WTC11 (cell line): Measurements from ENCODE around the gene LCNL1. TPM values are rescaled to one million over a fixed set of nuclear protein-coding genes. Genes with fewer than 3 reads are reported as not detected.
A peak's percentile ranks its signal among the peaks of the same experiment; 100 is the strongest.

Experiments used
- ATAC-seq: fragments of 200-7000 bp; cut with Tn5 transposase; 2 replicates; pipeline ENCODE4 v1.10.0; 2021; ENCODE audit warnings: mild to moderate bottlenecking, moderate library complexity
- CTCF ChIA-PET: fragments of 300-600 bp; sonication (Branson Sonifier 250); formaldehyde crosslinking; loops from one replicate; lab custom pipeline; 2021; ENCODE audit warnings: antibody characterized with exemption; lab: Charles Lee
- POLR2A ChIA-PET: fragments of 350-600 bp; sonication (Branson Sonifier 250); formaldehyde crosslinking; loops from one replicate; lab custom pipeline; 2021; ENCODE audit warnings: antibody characterized with exemption; lab: Charles Lee
- DNase-seq: peaks from one replicate; pipeline ENCODE4 v3.0.0; 2021; ENCODE audit warnings: low spot score
- H3K27ac Mint-ChIP-seq: 2 replicates; pipeline ENCODE4 v1.8.0; 2021; ENCODE audit warnings: mixed read lengths
- H3K27me3 Mint-ChIP-seq: 2 replicates; pipeline ENCODE4 v1.8.0; 2021; ENCODE audit warnings: low read depth, mild to moderate bottlenecking, moderate library complexity, mixed read lengths
- H3K36me3 Mint-ChIP-seq: 2 replicates; pipeline ENCODE4 v1.8.0; 2021; ENCODE audit warnings: mixed read lengths
- H3K4me1 Mint-ChIP-seq: 2 replicates; pipeline ENCODE4 v1.8.0; 2022; ENCODE audit warnings: mixed read lengths
- H3K4me3 Mint-ChIP-seq: 2 replicates; pipeline ENCODE4 v1.8.0; 2021; ENCODE audit warnings: mild to moderate bottlenecking, moderate library complexity, mixed read lengths
- H3K9me3 Mint-ChIP-seq: 2 replicates; pipeline ENCODE4 v1.8.0; 2021; ENCODE audit warnings: mixed read lengths
- ETV6 ChIP-seq: sonication (generic); formaldehyde crosslinking; IDR thresholded peaks from 2 replicates; pipeline ENCODE4 v1.8.1; 2022; ENCODE audit warnings: mild to moderate bottlenecking, missing genetic modification reagents
- FOXP1 ChIP-seq: sonication (generic); formaldehyde crosslinking; IDR thresholded peaks from 2 replicates; pipeline ENCODE4 v1.8.0; 2022; ENCODE audit warnings: missing genetic modification reagents, mild to moderate bottlenecking, moderate library complexity, borderline replicate concordance
- GABPB1 ChIP-seq: sonication (generic); formaldehyde crosslinking; IDR thresholded peaks from 2 replicates; pipeline ENCODE4 v1.8.1; 2023; ENCODE audit warnings: mild to moderate bottlenecking, missing genetic modification reagents
- GTF2I ChIP-seq: fragments of 250-450 bp; sonication (Bioruptor Pico); conservative IDR thresholded peaks from 2 replicates; pipeline ENCODE4 v1.4.0; 2021; ENCODE audit warnings: mild to moderate bottlenecking
- IRF2 ChIP-seq: sonication (generic); formaldehyde crosslinking; IDR thresholded peaks from 2 replicates; pipeline ENCODE4 v1.8.0; 2022; ENCODE audit warnings: low read depth, missing genetic modification reagents, borderline replicate concordance
- SMAD3 ChIP-seq: sonication (generic); formaldehyde crosslinking; IDR thresholded peaks from 2 replicates; pipeline ENCODE4 v1.8.0; 2022; ENCODE audit warnings: missing genetic modification reagents, mild to moderate bottlenecking, borderline replicate concordance
- SP1 ChIP-seq: sonication (generic); formaldehyde crosslinking; conservative IDR thresholded peaks from 2 replicates; pipeline ENCODE4 v1.8.1; 2022; ENCODE audit warnings: missing genetic modification reagents
- ZNF121 ChIP-seq: sonication (generic); formaldehyde crosslinking; IDR thresholded peaks from 2 replicates; pipeline ENCODE4 v1.8.0; 2023; ENCODE audit warnings: missing genetic modification reagents
- ZNF138 ChIP-seq: sonication (generic); formaldehyde crosslinking; conservative IDR thresholded peaks from 2 replicates; pipeline ENCODE4 v1.8.1; 2022; ENCODE audit warnings: mild to moderate bottlenecking, moderate library complexity, missing genetic modification reagents
- ZNF232 ChIP-seq: sonication (generic); formaldehyde crosslinking; IDR thresholded peaks from 2 replicates; pipeline ENCODE4 v1.8.0; 2022; ENCODE audit warnings: mild to moderate bottlenecking, missing genetic modification reagents
- ZNF317 ChIP-seq: sonication (generic); formaldehyde crosslinking; IDR thresholded peaks from 2 replicates; pipeline ENCODE4 v1.8.1; 2023; ENCODE audit warnings: low read depth, mild to moderate bottlenecking, moderate library complexity, missing genetic modification reagents, borderline replicate concordance
- total RNA-seq: library from RNA; stranded (reverse); gene quantifications from 3 replicates; pipeline ENCODE4 v1.2.3, GENCODE V29; 2021
- TF ChIP-seq, protein P1 (sequence below): fragments of 250-450 bp; sonication (Bioruptor Pico); IDR thresholded peaks from 2 replicates; pipeline ENCODE4 v2.1.2; 2022; ENCODE audit warnings: mild to moderate bottlenecking, moderate library complexity
- TF ChIP-seq, protein P2 (sequence below): sonication (generic); formaldehyde crosslinking; IDR thresholded peaks from 2 replicates; pipeline ENCODE4 v1.8.1; 2023; ENCODE audit warnings: mild to moderate bottlenecking, moderate library complexity, missing genetic modification reagents
- TF ChIP-seq, protein P3 (sequence below): sonication (generic); formaldehyde crosslinking; IDR thresholded peaks from 2 replicates; pipeline ENCODE4 v1.8.1; 2023; ENCODE audit warnings: mild to moderate bottlenecking, missing genetic modification reagents, moderate library complexity
- TF ChIP-seq, protein P4 (sequence below): fragments of 250-450 bp; sonication (Bioruptor Pico); IDR thresholded peaks from 2 replicates; pipeline ENCODE4 v1.8.0; 2021; ENCODE audit warnings: mild to moderate bottlenecking
- TF ChIP-seq, protein P5 (sequence below): sonication (generic); formaldehyde crosslinking; IDR thresholded peaks from 2 replicates; pipeline ENCODE4 v1.8.0; 2023; ENCODE audit warnings: mild to moderate bottlenecking, missing genetic modification reagents
- TF ChIP-seq, protein P6 (sequence below): fragments of 250-450 bp; sonication (Bioruptor Pico); IDR thresholded peaks from 2 replicates; pipeline ENCODE4 v1.9.0; 2021; ENCODE audit warnings: mild to moderate bottlenecking

LCNL1 gene
- total RNA-seq, 1 experiment from 2014 or later, result 0.50 TPM

DNA sequence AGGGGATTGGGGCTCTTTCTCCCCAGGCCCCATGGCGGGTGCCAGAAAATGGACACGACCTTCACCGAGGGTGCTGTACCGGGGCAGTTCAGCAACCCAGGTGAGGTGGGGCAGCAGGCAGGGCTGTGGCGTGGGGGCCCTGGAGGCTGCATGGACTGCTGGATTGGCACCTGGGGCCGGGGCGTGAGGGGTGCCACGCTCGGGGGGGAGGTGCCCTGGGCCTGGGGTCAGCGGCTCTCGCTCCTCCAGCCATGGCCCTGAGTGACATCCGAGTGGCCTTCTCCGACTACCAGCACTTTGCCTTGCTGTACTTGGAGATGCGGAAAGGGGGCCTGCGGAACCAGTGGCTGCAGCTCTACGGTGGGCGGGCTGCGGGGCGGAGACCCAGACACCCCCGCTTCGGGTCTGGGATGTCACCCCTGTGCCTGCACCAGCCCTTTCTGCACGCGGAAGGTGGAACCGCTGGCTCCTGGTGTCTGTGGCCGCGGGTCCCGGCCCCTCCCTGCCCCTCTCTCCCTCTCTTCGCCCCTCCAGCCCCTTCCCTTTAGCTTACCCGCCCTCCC is 1.8 kb downstream of the LCNL1 start:
- H3K27me3 Mint-ChIP-seq, result peaks cover 34% of the 10 kb centered on the region
- no peaks in the 10 kb centered on the region for H3K4me1 Mint-ChIP-seq
- ATAC-seq, result peak; percentile 53
- H3K27ac Mint-ChIP-seq, result no peak overlapping the region
- TF ChIP-seq FOXP1 (no peak), ZNF121 (no peak), ETV6 (CRISPR knock-in tag) (no peak), ZNF317 (CRISPR knock-in tag) (no peak), ZNF138 (no peak)
- TF ChIP-seq, protein P1, sequence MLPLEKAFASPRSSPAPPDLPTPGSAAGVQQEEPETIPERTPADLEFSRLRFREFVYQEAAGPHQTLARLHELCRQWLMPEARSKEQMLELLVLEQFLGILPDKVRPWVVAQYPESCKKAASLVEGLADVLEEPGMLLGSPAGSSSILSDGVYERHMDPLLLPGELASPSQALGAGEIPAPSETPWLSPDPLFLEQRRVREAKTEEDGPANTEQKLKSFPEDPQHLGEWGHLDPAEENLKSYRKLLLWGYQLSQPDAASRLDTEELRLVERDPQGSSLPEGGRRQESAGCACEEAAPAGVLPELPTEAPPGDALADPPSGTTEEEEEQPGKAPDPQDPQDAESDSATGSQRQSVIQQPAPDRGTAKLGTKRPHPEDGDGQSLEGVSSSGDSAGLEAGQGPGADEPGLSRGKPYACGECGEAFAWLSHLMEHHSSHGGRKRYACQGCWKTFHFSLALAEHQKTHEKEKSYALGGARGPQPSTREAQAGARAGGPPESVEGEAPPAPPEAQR (CRISPR knock-in tag), result no peak
- peak overlapping the region; percentile 49; the same call in 1 of the 2 replicates for H3K4me3 Mint-ChIP-seq
- no peaks in the 10 kb centered on the region for H3K9me3 Mint-ChIP-seq
- DNase-seq, result peak; percentile 49
- no peaks in the 10 kb centered on the region for H3K36me3 Mint-ChIP-seq
- POLR2A ChIA-PET, result interaction anchor here (0.6 to 1.2 kb wide), 3 partner anchors 37 to 103 kb away, joined by 3 to 5 read pairs (median 4); no protein-coding TSS in a partner anchor
- CTCF ChIA-PET, result interaction anchor here (0.7 to 3.2 kb wide), 12 partner anchors 9 to 184 kb away, joined by 3 to 24 read pairs (median 4); no protein-coding TSS in a partner anchor

DNA sequence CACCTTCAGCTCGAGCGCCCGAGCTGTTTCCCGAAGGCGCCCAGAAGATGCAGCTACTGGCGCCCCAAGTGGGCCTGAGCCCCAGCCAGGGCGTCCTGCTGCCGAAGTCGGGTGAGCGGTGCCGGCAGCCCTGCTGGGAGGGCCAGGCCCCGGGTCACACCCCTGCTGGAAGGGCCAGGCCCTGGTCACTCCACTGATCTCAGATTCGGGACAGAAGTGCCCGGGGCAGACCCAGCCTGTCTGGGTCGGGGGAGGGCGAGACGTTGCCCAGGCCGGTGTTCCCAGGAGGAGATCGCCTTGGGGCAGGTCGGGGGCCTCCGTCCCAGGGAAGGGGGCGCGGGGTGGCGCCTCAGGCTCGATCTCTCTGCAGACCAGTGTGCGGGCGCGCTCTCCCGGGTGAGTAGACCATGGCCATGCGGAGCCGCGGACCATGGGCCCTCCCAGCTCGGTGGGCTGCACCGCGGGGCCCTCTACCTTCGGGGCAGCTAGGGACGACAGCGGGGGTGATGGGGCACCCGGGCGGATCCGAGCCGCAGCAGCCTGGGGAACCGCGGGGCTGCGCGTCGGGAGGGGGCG is 2.3 kb downstream of the LCNL1 start:
- CTCF ChIA-PET, result interaction anchor here (0.6 to 3.2 kb wide), 14 partner anchors 10 to 476 kb away, joined by 3 to 24 read pairs (median 4); partner anchors contain the start of gene CLIC3
- DNase-seq, result no peak

DNA sequence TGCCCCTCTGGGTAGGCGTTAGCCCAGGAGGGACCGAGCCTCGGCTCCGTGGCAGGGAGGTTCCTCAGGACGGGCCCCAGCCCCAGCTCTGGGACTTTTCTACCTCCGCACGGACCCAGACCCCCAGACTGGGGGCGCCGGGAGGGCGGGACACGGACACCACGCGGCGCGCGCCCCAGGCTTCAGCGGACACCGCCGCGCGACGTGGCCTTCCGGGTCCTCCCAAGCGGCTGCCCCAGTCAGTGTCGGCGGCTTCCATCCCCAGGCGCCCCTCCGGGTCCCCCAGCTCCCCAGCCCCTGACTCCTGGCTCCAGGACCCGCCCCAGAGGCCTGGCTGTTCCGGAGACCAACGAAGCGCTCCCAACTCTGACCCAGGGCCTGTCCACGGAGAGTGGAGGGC is 3.1 kb downstream of the LCNL1 start:
- peak overlapping the region; percentile 47; the same call in 1 of the 2 replicates for H3K4me3 Mint-ChIP-seq
- DNase-seq, result peak; percentile 53
- peaks cover 46% of the 10 kb centered on the region for H3K27me3 Mint-ChIP-seq
- no peaks in the 10 kb centered on the region for H3K36me3 Mint-ChIP-seq
- peaks cover 8% of the 10 kb centered on the region for H3K9me3 Mint-ChIP-seq
- no peak overlapping the region for H3K27ac Mint-ChIP-seq
- POLR2A ChIA-PET, result no interaction called here
- TF ChIP-seq ZNF232, result no peak
- TF ChIP-seq, all 79 proteins: peak for 0
- CTCF ChIA-PET, result interaction anchor here (0.6 to 3.2 kb wide), 8 partner anchors 10 to 476 kb away, joined by 3 to 24 read pairs (median 5); partner anchors contain the start of gene CLIC3
- no peaks in the 10 kb centered on the region for H3K4me1 Mint-ChIP-seq
- peak; percentile 13; the same call in 1 of the 2 replicates for ATAC-seq

More for the DNA sequence above, 2.3 kb downstream of the LCNL1 start:
- H3K36me3 Mint-ChIP-seq, result no peaks in the 10 kb centered on the region
- H3K27ac Mint-ChIP-seq, result no peak overlapping the region
- ATAC-seq, result peak; percentile 41
- peak overlapping the region; percentile 49 for H3K4me3 Mint-ChIP-seq
- H3K9me3 Mint-ChIP-seq, result 0 out of 2 replicates have a peak, but pooled peaks cover under 1% of the 10 kb centered on the region
- 0 out of 2 replicates have a peak, but pooled peaks have one; percentile 22 for TF ChIP-seq SP1 (CRISPR knock-in tag)
- no peak for TF ChIP-seq IRF2
- peaks cover 38% of the 10 kb centered on the region for H3K27me3 Mint-ChIP-seq
- no peaks in the 10 kb centered on the region for H3K4me1 Mint-ChIP-seq
- POLR2A ChIA-PET, result interaction anchor here (0.6 to 1.2 kb wide), 2 partner anchors 37 to 104 kb away, joined by 3 to 5 read pairs; no protein-coding TSS in a partner anchor

DNA sequence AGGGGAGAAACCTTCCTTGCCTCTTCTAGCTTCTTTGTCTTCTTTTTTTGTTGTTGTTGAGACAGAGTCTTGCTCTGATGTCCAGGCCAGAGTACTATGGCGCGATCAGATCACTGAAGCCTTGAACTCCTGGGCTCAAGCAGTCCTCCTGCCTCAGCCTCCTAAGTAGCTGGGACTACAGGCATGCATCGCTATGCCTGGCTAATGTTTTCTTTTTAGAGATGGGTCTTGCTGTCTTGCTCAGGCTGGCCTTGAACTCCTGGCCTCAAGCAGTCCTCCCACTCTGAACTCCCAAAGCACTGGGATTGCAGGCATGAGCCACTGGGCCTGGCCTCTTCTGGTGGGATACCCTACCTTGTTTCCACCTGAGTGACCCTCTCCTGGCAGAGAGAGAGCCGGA is 6.1 kb downstream of the LCNL1 start:
- Mint-ChIP-seq H3K9me3 (peaks cover 9% of the 10 kb centered on the region), H3K27ac (no peak overlapping the region), H3K4me3 (no peak overlapping the region), H3K27me3 (peaks cover 51% of the 10 kb centered on the region), H3K36me3 (no peaks in the 10 kb centered on the region), H3K4me1 (no peaks in the 10 kb centered on the region; the same call in 1 of the 2 replicates)
- ChIA-PET CTCF (interaction anchor here (0.5 to 1.9 kb wide), 6 partner anchors 11 to 147 kb away, joined by 3 to 7 read pairs (median 4); partner anchors contain the start of gene AJM1), POLR2A (no interaction called here)
- DNase-seq (no peak), ATAC-seq (no peak)
- no peak for TF ChIP-seq SMAD3 (CRISPR knock-in tag)
- TF ChIP-seq, protein P2, sequence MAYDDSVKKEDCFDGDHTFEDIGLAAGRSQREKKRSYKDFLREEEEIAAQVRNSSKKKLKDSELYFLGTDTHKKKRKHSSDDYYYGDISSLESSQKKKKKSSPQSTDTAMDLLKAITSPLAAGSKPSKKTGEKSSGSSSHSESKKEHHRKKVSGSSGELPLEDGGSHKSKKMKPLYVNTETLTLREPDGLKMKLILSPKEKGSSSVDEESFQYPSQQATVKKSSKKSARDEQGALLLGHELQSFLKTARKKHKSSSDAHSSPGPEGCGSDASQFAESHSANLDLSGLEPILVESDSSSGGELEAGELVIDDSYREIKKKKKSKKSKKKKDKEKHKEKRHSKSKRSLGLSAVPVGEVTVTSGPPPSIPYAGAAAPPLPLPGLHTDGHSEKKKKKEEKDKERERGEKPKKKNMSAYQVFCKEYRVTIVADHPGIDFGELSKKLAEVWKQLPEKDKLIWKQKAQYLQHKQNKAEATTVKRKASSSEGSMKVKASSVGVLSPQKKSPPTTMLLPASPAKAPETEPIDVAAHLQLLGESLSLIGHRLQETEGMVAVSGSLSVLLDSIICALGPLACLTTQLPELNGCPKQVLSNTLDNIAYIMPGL (CRISPR knock-in tag), result no peak
- TF ChIP-seq, protein P3, sequence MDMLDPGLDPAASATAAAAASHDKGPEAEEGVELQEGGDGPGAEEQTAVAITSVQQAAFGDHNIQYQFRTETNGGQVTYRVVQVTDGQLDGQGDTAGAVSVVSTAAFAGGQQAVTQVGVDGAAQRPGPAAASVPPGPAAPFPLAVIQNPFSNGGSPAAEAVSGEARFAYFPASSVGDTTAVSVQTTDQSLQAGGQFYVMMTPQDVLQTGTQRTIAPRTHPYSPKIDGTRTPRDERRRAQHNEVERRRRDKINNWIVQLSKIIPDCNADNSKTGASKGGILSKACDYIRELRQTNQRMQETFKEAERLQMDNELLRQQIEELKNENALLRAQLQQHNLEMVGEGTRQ (CRISPR knock-in tag), result no peak
- no peak for TF ChIP-seq GABPB1 (CRISPR knock-in tag)
- TF ChIP-seq, protein P4, sequence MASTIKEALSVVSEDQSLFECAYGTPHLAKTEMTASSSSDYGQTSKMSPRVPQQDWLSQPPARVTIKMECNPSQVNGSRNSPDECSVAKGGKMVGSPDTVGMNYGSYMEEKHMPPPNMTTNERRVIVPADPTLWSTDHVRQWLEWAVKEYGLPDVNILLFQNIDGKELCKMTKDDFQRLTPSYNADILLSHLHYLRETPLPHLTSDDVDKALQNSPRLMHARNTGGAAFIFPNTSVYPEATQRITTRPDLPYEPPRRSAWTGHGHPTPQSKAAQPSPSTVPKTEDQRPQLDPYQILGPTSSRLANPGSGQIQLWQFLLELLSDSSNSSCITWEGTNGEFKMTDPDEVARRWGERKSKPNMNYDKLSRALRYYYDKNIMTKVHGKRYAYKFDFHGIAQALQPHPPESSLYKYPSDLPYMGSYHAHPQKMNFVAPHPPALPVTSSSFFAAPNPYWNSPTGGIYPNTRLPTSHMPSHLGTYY (CRISPR knock-in tag), result no peak
- TF ChIP-seq, protein P5, sequence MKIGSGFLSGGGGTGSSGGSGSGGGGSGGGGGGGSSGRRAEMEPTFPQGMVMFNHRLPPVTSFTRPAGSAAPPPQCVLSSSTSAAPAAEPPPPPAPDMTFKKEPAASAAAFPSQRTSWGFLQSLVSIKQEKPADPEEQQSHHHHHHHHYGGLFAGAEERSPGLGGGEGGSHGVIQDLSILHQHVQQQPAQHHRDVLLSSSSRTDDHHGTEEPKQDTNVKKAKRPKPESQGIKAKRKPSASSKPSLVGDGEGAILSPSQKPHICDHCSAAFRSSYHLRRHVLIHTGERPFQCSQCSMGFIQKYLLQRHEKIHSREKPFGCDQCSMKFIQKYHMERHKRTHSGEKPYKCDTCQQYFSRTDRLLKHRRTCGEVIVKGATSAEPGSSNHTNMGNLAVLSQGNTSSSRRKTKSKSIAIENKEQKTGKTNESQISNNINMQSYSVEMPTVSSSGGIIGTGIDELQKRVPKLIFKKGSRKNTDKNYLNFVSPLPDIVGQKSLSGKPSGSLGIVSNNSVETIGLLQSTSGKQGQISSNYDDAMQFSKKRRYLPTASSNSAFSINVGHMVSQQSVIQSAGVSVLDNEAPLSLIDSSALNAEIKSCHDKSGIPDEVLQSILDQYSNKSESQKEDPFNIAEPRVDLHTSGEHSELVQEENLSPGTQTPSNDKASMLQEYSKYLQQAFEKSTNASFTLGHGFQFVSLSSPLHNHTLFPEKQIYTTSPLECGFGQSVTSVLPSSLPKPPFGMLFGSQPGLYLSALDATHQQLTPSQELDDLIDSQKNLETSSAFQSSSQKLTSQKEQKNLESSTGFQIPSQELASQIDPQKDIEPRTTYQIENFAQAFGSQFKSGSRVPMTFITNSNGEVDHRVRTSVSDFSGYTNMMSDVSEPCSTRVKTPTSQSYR, result no peak
- TF ChIP-seq, protein P6, sequence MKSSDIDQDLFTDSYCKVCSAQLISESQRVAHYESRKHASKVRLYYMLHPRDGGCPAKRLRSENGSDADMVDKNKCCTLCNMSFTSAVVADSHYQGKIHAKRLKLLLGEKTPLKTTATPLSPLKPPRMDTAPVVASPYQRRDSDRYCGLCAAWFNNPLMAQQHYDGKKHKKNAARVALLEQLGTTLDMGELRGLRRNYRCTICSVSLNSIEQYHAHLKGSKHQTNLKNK (CRISPR knock-in tag), result no peak
- no peak for TF ChIP-seq GTF2I
